GM10847 (cell line): ENCODE measurements around the gene STK11IP.

ENCODE experiments used
- POLR2A ChIP-seq: IDR thresholded peaks from 2 replicates; pipeline ENCODE4 v1.6.1; 2011; ENCODE audit not compliant: insufficient read length; ENCODE audit errors: extremely low read depth

Gene STK11IP

DNA sequence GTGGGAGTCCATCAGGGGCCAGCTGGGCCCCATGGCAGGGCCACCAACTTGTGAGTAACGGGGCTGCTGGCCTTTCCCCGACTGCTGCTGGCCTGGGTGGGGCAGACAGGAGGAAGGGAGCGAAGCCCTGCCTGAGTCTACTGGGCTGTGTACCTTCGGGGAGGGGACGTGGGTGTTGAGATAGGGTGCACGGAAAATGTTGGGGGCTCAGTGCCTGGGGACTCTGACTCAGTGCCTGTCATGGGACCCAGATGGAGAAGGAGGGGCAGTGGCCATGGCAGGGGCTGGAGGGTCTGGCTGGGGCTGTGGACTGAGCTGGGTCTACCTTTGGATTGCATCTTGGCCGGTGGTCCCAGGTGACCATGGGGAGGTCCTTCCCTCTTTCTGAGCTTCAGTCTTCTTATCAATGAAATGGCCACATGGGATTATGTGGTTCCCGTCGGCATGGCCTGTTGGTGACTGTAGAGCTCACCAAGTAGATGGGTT lies 33.8 kb downstream of the STK11IP start:
- no peak for TF ChIP-seq POLR2A

GRCh38 chr2:219631904-219632759 lies 34.5 kb downstream of the STK11IP start:
- no peak for TF ChIP-seq POLR2A

GRCh38 chr2:219632760-219633105 lies 35.1 kb downstream of the STK11IP start:
- TF ChIP-seq POLR2A = no peak

DNA sequence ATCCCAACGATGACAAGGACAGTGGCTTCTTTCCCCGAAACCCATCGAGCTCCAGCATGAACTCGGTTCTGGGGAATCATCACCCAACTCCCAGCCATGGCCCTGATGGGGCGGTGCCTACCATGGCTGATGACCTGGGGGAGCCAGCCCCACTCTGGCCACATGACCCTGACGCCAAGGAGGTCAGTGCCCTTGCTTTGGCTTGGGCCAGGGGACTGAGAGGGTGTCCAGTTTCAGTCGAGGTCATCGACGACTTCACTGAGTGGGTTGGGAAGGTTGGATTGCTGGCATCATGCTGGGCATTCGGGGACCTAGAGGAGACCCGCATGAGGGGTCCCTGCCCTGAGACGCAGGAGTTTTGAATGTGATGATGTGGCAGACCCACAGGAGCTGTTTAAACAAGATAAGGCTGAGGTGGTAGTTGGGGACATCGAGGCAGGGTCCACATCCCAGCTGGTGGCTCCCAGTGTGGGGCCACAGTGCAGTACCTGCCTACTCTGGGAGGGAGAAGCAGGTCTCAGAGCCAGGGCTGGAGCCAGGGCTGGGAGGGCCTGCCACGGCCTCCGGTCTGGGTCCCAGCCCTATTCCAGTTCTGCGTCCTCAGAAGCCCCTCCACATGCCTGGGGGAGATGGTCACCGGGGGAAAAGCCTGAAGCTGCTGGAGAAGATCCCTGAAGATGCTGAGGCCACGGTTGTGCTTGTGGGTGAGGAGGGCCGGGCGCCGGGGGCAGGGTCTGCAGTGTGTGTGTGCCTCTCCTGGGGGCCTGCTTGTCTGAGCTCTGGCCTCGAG lies 35.8 kb downstream of the STK11IP start:
- TF ChIP-seq POLR2A = no peak

DNA sequence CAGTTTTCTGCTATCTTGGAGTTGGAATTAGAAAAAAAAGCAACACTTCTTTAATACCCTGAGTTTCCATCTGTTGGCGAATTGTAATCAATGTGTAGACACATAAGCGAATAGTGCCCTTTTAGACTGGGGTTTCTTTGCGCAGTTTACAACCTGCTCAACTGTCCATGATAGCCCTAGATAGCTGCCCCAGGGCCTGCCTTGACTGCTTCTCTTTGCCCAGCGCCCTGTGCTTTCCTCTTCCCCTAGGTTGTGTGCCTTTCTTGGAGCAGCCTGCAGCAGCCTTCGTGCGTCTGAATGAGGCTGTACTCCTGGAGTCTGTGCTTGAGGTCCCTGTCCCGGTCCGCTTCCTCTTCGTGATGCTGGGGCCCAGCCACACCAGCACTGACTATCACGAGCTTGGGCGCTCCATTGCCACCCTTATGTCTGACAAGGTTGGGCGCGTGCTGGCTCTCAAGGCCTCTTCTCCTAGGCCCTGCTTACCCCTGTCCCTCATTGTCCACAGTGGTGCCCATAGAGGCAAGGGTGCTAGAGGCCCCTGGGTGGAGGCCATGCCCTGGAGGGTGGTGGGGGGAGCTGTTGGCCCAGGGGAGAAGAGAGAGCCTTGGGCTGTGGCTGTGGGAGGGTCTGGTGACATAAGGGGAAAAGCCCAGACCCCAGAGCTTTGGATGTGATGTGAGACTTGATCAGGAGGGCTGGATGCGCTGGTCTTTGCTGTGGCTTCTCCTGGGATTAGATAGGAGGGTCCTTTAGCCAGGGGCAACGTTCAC lies 36.7 kb downstream of the STK11IP start:
- no peak for TF ChIP-seq POLR2A

DNA sequence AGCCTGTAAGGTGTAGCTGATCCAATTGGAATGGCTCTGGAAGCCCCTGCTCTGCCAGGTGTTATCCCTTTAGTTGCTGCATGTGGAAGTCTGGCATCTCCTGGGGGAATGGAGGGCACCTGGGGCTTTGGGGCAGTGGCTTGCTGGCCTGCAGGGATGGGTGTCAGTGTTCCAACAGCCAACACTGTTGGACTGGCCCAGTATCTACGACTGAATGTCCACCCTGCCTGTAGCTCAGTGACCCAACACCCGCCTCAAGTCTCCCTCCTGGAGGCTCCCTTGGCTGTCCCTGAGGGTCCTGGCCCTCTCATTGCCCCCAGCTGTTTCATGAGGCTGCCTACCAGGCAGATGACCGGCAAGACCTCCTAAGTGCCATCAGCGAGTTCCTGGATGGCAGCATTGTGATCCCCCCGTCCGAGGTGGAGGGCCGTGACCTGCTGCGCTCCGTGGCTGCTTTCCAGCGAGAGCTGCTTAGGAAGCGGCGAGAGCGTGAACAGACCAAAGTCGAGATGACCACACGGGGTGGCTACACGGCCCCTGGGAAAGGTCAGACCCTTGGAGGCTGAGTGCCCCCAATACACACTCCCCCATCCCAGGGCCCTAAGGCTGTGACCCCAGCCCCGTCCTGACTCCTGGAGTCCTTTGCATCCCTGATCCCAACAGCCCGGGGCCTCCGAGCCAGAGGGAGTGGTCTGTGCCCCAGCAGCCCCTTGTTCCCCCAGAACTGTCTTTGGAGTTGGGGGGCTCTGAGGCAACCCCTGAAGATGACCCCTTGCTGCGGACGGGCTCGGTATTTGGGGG lies 37.5 kb downstream of the STK11IP start:
- no peak for TF ChIP-seq POLR2A

DNA sequence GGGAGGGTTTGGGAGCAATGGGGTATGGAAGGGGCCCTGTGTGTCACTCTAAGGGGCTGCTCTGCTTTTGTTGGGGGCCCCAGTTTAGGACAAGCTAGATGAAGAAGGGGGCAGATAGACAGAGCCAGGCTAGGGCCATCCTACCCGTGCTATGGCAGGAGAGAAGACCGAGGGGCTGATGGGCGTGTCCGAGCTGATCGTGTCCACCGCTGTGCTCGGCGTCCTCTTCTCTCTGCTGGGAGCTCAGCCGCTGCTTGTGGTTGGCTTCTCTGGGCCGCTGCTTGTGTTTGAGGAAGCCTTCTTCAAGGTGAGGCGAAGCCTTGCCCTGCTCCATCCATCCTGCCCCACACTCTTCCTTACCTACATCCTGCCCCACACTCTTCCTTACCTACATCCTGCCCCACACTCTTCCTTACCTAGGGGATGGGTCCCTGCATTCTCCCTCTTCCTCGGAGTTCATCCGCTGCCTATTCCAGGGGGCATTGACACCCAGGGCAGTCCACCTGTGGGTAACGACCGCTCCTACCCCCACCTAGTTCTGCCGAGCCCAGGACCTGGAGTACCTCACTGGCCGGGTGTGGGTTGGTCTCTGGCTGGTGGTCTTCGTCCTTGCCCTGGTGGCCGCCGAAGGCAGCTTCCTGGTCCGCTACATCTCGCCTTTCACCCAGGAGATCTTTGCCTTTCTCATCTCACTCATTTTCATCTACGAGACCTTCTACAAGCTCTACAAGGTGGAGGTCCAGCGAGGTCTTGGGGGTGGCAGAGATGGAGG lies 38.7 kb downstream of the STK11IP start:
- no peak for TF ChIP-seq POLR2A

- TF ChIP-seq POLR2A = no peak
Measured at GRCh38 chr2:219636941-219637841, 39.5 kb downstream of the STK11IP start.

DNA sequence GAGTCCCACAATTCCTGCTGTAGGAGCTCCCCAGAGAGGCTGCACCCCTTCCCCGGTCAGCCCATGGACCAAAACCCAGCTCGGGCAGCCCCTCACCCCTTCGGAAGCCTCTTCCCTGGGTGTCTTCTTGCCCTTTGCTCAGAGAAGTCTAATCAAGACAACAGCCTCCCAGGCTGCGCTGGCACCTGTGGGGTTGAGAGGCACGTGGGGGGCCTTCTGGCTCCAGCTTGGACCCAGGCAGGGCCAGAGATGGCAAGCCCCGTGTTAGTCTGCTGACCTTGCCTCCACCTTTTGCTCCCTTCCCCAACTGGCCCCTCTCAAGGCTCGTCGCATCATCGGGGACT lies 40.2 kb downstream of the STK11IP start:
- TF ChIP-seq POLR2A = no peak

DNA sequence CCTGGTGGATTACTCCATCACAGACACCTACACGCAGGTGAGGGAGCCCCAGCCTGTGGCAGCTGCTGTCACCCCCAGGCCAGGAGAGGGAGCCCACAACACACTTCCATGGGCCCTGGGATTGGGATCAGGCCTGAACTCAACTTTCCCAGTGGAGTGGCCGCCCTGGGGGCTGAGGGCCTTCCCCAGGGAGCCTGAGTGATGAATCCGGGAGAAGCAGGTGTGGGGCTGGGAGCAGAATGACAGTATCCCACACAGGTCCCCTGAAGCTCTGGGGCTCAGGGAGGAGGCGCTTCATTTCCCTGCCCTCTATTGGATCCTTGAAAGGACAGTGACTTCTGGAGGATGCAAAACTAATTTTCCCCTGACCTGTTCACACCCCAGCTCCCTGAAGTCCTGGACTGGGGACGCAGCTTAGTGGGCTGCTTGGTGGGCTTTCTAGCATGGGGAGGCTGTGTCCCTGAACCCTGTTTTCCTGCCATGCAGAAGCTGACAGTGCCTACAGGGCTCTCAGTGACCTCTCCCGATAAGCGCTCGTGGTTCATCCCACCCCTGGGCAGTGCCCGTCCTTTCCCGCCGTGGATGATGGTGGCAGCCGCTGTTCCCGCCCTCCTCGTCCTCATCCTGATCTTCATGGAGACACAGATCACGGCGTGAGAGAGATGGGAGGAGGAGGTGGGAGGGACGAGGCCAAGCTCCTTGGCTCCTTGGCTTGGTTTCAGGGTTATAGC lies 40.7 kb downstream of the STK11IP start:
- no peak for TF ChIP-seq POLR2A

DNA sequence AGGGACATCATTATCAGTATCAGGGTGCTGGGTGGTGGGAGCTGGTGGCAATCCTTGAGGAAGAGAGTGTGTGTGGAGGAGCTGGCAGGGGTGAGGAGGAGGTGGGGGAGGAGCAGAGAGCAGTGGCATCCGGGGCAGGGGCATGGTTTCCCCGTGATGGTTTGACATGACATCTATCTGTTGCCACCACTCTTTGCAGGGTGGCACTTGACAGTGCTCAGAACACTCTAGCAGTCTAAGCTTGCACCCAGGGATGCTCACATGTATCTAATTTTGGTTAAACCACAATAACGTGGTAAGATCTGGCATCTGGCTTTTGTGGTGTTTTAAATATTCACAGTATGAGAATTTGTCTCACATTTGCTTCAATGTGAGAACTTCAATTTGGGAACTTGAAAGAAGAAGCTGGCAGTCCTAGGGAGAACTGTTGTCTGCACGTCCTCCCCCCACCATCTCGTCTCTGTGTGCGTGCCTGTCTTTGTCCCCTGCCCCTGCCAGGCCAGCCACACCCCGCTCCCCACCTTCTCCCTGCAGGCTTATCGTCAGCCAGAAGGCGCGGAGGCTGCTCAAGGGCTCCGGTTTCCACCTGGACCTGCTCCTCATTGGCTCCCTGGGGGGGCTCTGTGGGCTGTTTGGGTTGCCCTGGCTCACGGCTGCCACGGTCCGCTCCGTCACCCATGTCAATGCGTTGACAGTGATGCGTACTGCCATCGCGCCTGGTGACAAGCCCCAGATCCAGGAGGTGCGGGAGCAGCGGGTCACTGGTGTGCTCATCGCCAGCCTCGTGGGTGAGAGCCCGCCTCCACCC lies 41.5 kb downstream of the STK11IP start:
- TF ChIP-seq POLR2A = no peak
